Gastrocnemius medialis (tissue), 4 donors: ENCODE data around the gene SAP25.

Experiments used
- CTCF ChIP-seq, 5 experiments: fragments of 450-650 bp in 3 of 5; fragments of 200-600 bp in 2 of 5; sonication (generic) in 2 of 5; IDR thresholded peaks in 4 of 5; conservative IDR thresholded peaks in 1 of 5; 1 replicate in 4 of 5; 2 replicates in 1 of 5; pipeline ENCODE4 v1.5.1; 2016 to 2019; ENCODE audit warnings: antibody characterized with exemption in 5 of 5, mild to moderate bottlenecking in 3 of 5, moderate library complexity in 3 of 5
- POLR2A ChIP-seq, 2 donors: fragments of 450-650 bp; IDR thresholded peaks; one replicate each; pipeline ENCODE4 v1.6.1; 2017; ENCODE audit warnings: antibody characterized with exemption in 2 of 2, mild to moderate bottlenecking in 2 of 2, moderate library complexity in 2 of 2

- TF ChIP-seq CTCF (IDR thresholded peaks at IDR 0.05 in 4 of 5, conservative IDR thresholded peaks at IDR 0.05 in 1 of 5) = no peak
- TF ChIP-seq POLR2A (IDR thresholded peaks at IDR 0.05) = no peak
These were observed 17.9 kb upstream of the SAP25 start for GRCh38 chr7:100591596-100591995.
